HepG2 (cell line): Measurements from ENCODE around the gene EEF1E1. TPM values are rescaled to one million over a fixed set of nuclear protein-coding genes. Genes with fewer than 3 reads are reported as not detected.

ENCODE experiments used
- ATAC-seq: fragments of 200-7000 bp; cut with Tn5 transposase; 3 replicates; pipeline ENCODE4 v1.9.1; 2020; ENCODE audit warnings: mild to moderate bottlenecking, moderate library complexity
- BruUV-seq: library from RNA; stranded (reverse); fragments of 400-500 nt; replicated peaks from 2 replicates; lab custom pipeline; 2021; lab: Mats Ljungman, UMichigan
- CTCF ChIA-PET: fragments of 300-600 bp; formaldehyde crosslinking; extraction: SDS; loops from one replicate; lab custom pipeline; 2021; ENCODE audit warnings: low total read pairs, inconsistent platforms, low intra/inter-chr PET ratio; lab: Yijun Ruan, JAX
- POLR2A ChIA-PET: fragments of 350-600 bp; sonication (Branson Sonifier 250); formaldehyde crosslinking; loops from one replicate; lab custom pipeline; 2020; ENCODE audit warnings: antibody characterized with exemption, inconsistent platforms; lab: Yijun Ruan, JAX
- DNase-seq: peaks from one replicate; pipeline ENCODE4 v3.0.0-alpha.2; 2015; ENCODE audit warnings: low spot score
- FAIRE-seq: peaks from 3 replicates; lab custom pipeline; 2011; peaks lifted over from hg19 to GRCh38; lab: Jason Lieb, UNC
- H2AFZ ChIP-seq: one replicate; pipeline ENCODE4 v1.6.1; 2011; ENCODE audit warnings: low read length, inconsistent platforms
- H3K27ac ChIP-seq: fragments of 300-600 bp; 3 replicates; pipeline ENCODE4 v1.8.0; 2011; ENCODE audit warnings: mixed run types, mild to moderate bottlenecking, mixed read lengths, low read length, inconsistent platforms; ENCODE audit not compliant: insufficient read depth; ENCODE audit errors: extremely low read length
- H3K27me3 ChIP-seq, 2 experiments: fragments of 200-600 bp in 1 of 2; 2 replicates in 1 of 2; 3 replicates in 1 of 2; pipeline versions ENCODE4 v1.6.0 to v1.8.0; 2011; ENCODE audit warnings: low read length in 2 of 2, mild to moderate bottlenecking in 2 of 2, moderate library complexity in 2 of 2, inconsistent platforms in 1 of 2; ENCODE audit not compliant: insufficient read depth in 2 of 2, control insufficient read depth in 1 of 2
- H3K36me3 ChIP-seq, 2 experiments: fragments of 200-600 bp in 1 of 2; replicated peaks in 1 of 2; 2 replicates in 1 of 2; 3 replicates in 1 of 2; pipeline versions ENCODE4 v1.5.1 to v1.8.0; 2011; ENCODE audit warnings: low read length in 2 of 2, inconsistent platforms in 1 of 2; ENCODE audit not compliant: insufficient read depth in 2 of 2, control insufficient read depth in 1 of 2
- H3K4me1 ChIP-seq: 2 replicates; pipeline ENCODE4 v1.5.1; 2012; ENCODE audit warnings: low read length, inconsistent platforms; ENCODE audit not compliant: insufficient read depth
- H3K4me2 ChIP-seq: 2 replicates; pipeline ENCODE4 v1.6.0; 2011; ENCODE audit warnings: low read depth, low read length, inconsistent platforms
- H3K4me3 ChIP-seq, 3 experiments: fragments of 200-600 bp in 1 of 3; sonication (generic), shearing (Covaris generic) in 1 of 3; replicated peaks in 1 of 3; 2 replicates each; pipeline ENCODE4 v1.5.1; 2011 to 2016; ENCODE audit warnings: low read length in 3 of 3, inconsistent platforms in 2 of 3, low read depth in 2 of 3, mild to moderate bottlenecking in 2 of 3, control low read depth in 1 of 3, mixed read lengths in 1 of 3; ENCODE audit not compliant: insufficient read depth in 1 of 3
- H3K79me2 ChIP-seq: one replicate; pipeline ENCODE4 v1.6.1; 2011; ENCODE audit warnings: low read length, inconsistent platforms; ENCODE audit not compliant: insufficient read depth
- H3K9ac ChIP-seq: 2 replicates; pipeline ENCODE4 v1.6.0; 2011; ENCODE audit warnings: mild to moderate bottlenecking, low read depth, low read length, inconsistent platforms; ENCODE audit not compliant: insufficient read depth
- H3K9me3 ChIP-seq: 2 replicates; pipeline ENCODE4 v1.5.1; 2012; ENCODE audit warnings: mild to moderate bottlenecking, low read length
- H4K20me1 ChIP-seq: 2 replicates; pipeline ENCODE4 v1.6.0; 2011; ENCODE audit warnings: inconsistent platforms, mild to moderate bottlenecking, low read length, moderate library complexity; ENCODE audit not compliant: insufficient read depth
- ATF7 ChIP-seq, 2 experiments: fragments of 450-650 bp in 1 of 2; sonication (generic) in 1 of 2; formaldehyde crosslinking in 1 of 2; IDR thresholded peaks; 2 replicates each; pipeline versions ENCODE4 v1.4.0 to v1.6.1; 2016 to 2020; ENCODE audit warnings: antibody characterized with exemption in 1 of 2, mild to moderate bottlenecking in 1 of 2, missing genetic modification reagents in 1 of 2
- MAF1 ChIP-seq: sonication (generic); formaldehyde crosslinking; IDR thresholded peaks from 2 replicates; pipeline ENCODE4 v1.5.0; 2020; ENCODE audit warnings: missing genetic modification reagents, borderline replicate concordance
- ZNF34 ChIP-seq: sonication (generic); formaldehyde crosslinking; IDR thresholded peaks from 2 replicates; pipeline ENCODE4 v1.4.0; 2020; ENCODE audit warnings: mild to moderate bottlenecking, missing genetic modification reagents, borderline replicate concordance
- ZNF788 ChIP-seq: sonication (generic); formaldehyde crosslinking; IDR thresholded peaks from 2 replicates; pipeline ENCODE4 v1.5.0; 2020; ENCODE audit warnings: mild to moderate bottlenecking, missing genetic modification reagents, borderline replicate concordance
- WGBS: methylation state at CpG from one replicate; pipeline ENCODE4 v1.1.6; 2017; ENCODE audit warnings: low lambda C conversion rate; 5-methylcytosine and 5-hydroxymethylcytosine counted together
- in situ Hi-C: cut with HindIII; loops from 2 replicates; pipeline ENCODE4 v1.10.0; 2017; ENCODE audit warnings: low pct_unique_long_range_greater_than_20kb; ENCODE audit not compliant: extremely low pct_ligation_motif_present
- intact Hi-C: fragments of 100-400 bp; cut with micrococcal nuclease; formaldehyde crosslinking; loops from one replicate; pipeline ENCODE4 v1.10.0; 2022; ENCODE audit not compliant: unreplicated experiment
- polyA plus RNA-seq, 8 experiments: library from polyadenylated mRNA; depleted of rRNA in 3 of 8; stranded (reverse) in 7 of 8; unstranded in 1 of 8; fragments of >200 nt; fragmentation: Illumina TruSeq in 4 of 8; extraction: Trizol in 4 of 8; gene quantifications; 2 replicates each; pipeline versions ENCODE4 v1.2.1 to v1.2.3, GENCODE V29; 2011 to 2016; ENCODE audit warnings: low read depth in 4 of 8, missing spikeins in 1 of 8, mixed read lengths in 1 of 8; ENCODE audit not compliant: insufficient read depth in 1 of 8
- total RNA-seq, 5 experiments: library from RNA; depleted of rRNA; stranded (reverse); fragments of >200 nt; fragmentation: Illumina TruSeq; extraction: Trizol; gene quantifications; 2 replicates each; pipeline ENCODE4 v1.2.3, GENCODE V29; 2016; ENCODE audit warnings: low read depth in 1 of 5

EEF1E1 gene
- total and polyA plus RNA-seq, 2 of the 13 experiments (the other 11 are each of a cell fraction or from before 2014, with no cell fraction given) = 128 to 188 TPM

DNA sequence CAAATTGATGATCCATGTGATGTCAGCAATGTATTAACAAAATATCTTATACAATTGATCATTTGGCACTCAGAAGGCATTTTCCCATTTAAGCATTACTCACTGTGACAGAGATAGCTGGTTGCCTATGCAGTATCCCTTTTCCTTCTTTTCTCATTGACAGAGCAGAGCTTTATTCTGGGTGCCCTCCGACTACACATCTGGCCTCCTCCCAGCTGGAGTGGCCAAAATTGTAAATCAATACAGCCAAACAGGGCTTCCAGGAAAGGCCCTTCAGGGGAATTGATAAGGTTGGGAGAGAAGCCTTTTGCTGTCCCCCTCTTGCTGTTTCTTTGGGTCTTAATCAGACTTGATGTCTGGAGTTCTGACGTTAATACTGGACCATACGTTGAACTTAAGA is 28.6 kb downstream of the EEF1E1 start:
- in situ Hi-C loops = no loop called here
- intact Hi-C loops = no loop called here
- no peak overlapping the region for H3K9ac ChIP-seq
- no peak overlapping the region for H3K27ac ChIP-seq
- BruUV-seq = no TSS peak
- peaks cover 11% of the 10 kb centered on the region for H3K4me1 ChIP-seq
- no peak overlapping the region for H3K4me3 ChIP-seq
- peaks cover 2 to 3% of the 10 kb centered on the region in 2 experiments; a peak in 3 of 5 replicates for H3K36me3 ChIP-seq
- DNase-seq = no peak
- H3K9me3 ChIP-seq = no peaks in the 10 kb centered on the region
- H4K20me1 ChIP-seq = no peaks in the 10 kb centered on the region
- no peak overlapping the region for H3K4me2 ChIP-seq
- ChIA-PET CTCF (no interaction called here), POLR2A (interaction anchor here (1.5 to 1.8 kb wide), 2 partner anchors 9 to 28 kb away, joined by 7 to 11 read pairs; partner anchors contain the start of genes BLOC1S5 and EEF1E1)
- no peaks in the 10 kb centered on the region for H3K27me3 ChIP-seq
- no peak for FAIRE-seq
- H3K79me2 ChIP-seq = no peaks in the 10 kb centered on the region
- 94% methylated on average over 3 of the region's 3 CpGs for WGBS
- no peak for ATAC-seq
- H2AFZ ChIP-seq = no peak overlapping the region
- TF ChIP-seq MAF1 (CRISPR knock-in tag) (no peak), ZNF788 (CRISPR knock-in tag) (no peak)

DNA sequence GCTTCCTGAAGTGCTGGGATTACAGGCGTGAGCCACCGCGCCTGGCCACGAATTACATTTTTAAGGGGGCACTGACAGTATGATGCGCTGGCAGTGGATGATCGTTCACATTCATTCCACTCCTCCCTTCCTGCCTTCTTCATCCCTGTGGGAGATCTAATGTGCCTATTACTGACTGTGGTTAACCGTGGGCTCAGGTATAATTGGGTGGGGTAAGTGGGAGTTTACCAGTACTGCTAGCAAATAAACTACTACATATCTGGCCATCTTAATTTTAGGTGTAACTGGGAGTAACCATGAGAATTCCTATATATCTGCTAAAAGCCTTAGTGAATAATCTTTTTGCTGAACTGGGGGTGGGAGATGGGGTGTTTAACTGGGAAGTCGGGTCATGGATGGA is 31.6 kb downstream of the EEF1E1 start:
- no peaks in the 10 kb centered on the region for H3K27me3 ChIP-seq
- 86% methylated on average over 8 of the region's 8 CpGs for WGBS
- in situ Hi-C loops (no loop called here), intact Hi-C loops (no loop called here)
- no peak overlapping the region for H2AFZ ChIP-seq
- ATAC-seq = no peak
- H3K27ac ChIP-seq = no peak overlapping the region
- H3K4me2 ChIP-seq = no peak overlapping the region
- no peaks in the 10 kb centered on the region for H3K79me2 ChIP-seq
- H3K9me3 ChIP-seq = no peaks in the 10 kb centered on the region
- H3K36me3 ChIP-seq = no peaks in the 10 kb centered on the region
- ChIA-PET POLR2A (no interaction called here), CTCF (no interaction called here)
- H3K4me3 ChIP-seq = no peak overlapping the region
- no peak for FAIRE-seq
- H3K4me1 ChIP-seq = peaks cover 14% of the 10 kb centered on the region
- no peak overlapping the region for H3K9ac ChIP-seq
- BruUV-seq = no TSS peak
- no peaks in the 10 kb centered on the region for H4K20me1 ChIP-seq
- TF ChIP-seq ZNF34 (CRISPR knock-in tag) (no peak), ATF7 (IDR thresholded peaks at IDR 0.05) (peak; percentile 3; the same call in 1 of the 2 replicates), ATF7 (CRISPR knock-in tag; IDR thresholded peaks at IDR 0.05) (no peak)
- DNase-seq = no peak
